Measurements from ENCODE around the gene ZNF580.

Gene ZNF580

GRCh38 chr19:55679343-55680257 lies 38.8 kb downstream of the ZNF580 start:
- DNase-seq (ENCODE audit: low read depth), result no peak

GRCh38 chr19:55680339-55681130 lies 39.7 kb downstream of the ZNF580 start:
- DNase-seq (ENCODE audit: low read depth), result no peak

- DNase-seq (ENCODE audit: low read depth), result no peak
Observed at GRCh38 chr19:55681131-55682092, 40.6 kb downstream of the ZNF580 start.

- DNase-seq (ENCODE audit: low read depth), result no peak
Observed at GRCh38 chr19:55683449-55684261, 42.9 kb downstream of the ZNF580 start.

- no peak for DNase-seq (ENCODE audit: low read depth)
Observed at GRCh38 chr19:55684946-55685681, 44.3 kb downstream of the ZNF580 start.

- DNase-seq (ENCODE audit: low read depth), result no peak
Observed at GRCh38 chr19:55685776-55686175, 45.0 kb downstream of the ZNF580 start.

GRCh38 chr19:55686311-55687050 lies 45.7 kb downstream of the ZNF580 start:
- no peak for DNase-seq (ENCODE audit: low read depth)

GRCh38 chr19:55687281-55688201 lies 46.7 kb downstream of the ZNF580 start:
- no peak for DNase-seq (ENCODE audit: low read depth)

GRCh38 chr19:55688422-55689218 lies 47.8 kb downstream of the ZNF580 start:
- no peak for DNase-seq (ENCODE audit: low read depth)

GRCh38 chr19:55689411-55690108 lies 48.8 kb downstream of the ZNF580 start:
- DNase-seq (ENCODE audit: low read depth), result no peak

- DNase-seq (ENCODE audit: low read depth), result no peak
Observed at GRCh38 chr19:55690109-55690768, 49.4 kb downstream of the ZNF580 start.

GRCh38 chr19:55690769-55691545 lies 50.2 kb downstream of the ZNF580 start:
- DNase-seq (ENCODE audit: low read depth), result no peak

GRCh38 chr19:55691561-55692481 lies 51.0 kb downstream of the ZNF580 start:
- no peak for DNase-seq (ENCODE audit: low read depth)

GRCh38 chr19:55692681-55693081 lies 51.9 kb downstream of the ZNF580 start:
- DNase-seq (ENCODE audit: low read depth), result no peak

Measured in non-pigmented ciliary epithelial cell (primary cell).